HepG2 (cell line): ENCODE measurements around the gene NFIC. TPM values are rescaled to one million over a fixed set of nuclear protein-coding genes. Genes with fewer than 3 reads are reported as not detected.

ENCODE experiments used
- BORCS8-MEF2B ChIP-seq: sonication (generic); formaldehyde crosslinking; IDR thresholded peaks from 2 replicates; pipeline ENCODE4 v1.8.0; 2022; ENCODE audit warnings: mild to moderate bottlenecking, missing genetic modification reagents
- MEIS1 ChIP-seq: sonication (generic); formaldehyde crosslinking; IDR thresholded peaks from 2 replicates; pipeline ENCODE4 v1.9.0; 2021; ENCODE audit warnings: mild to moderate bottlenecking, missing genetic modification reagents, moderate library complexity, borderline replicate concordance
- MLLT10 ChIP-seq: sonication (generic); formaldehyde crosslinking; IDR thresholded peaks from 2 replicates; pipeline ENCODE4 v1.4.0; 2020; ENCODE audit warnings: missing genetic modification reagents
- NKX3-1 ChIP-seq: sonication (generic); formaldehyde crosslinking; IDR thresholded peaks from 2 replicates; pipeline ENCODE4 v1.5.0; 2020; ENCODE audit warnings: missing genetic modification reagents
- PHF21A ChIP-seq: sonication (generic); formaldehyde crosslinking; IDR thresholded peaks from 2 replicates; pipeline ENCODE4 v1.5.0; 2020; ENCODE audit warnings: mild to moderate bottlenecking, missing genetic modification reagents
- RAD21 ChIP-seq: fragments of 450-650 bp; formaldehyde crosslinking; IDR thresholded peaks from 2 replicates; pipeline ENCODE4 v1.5.0; 2020; ENCODE audit warnings: mild to moderate bottlenecking
- RBAK ChIP-seq: sonication (generic); formaldehyde crosslinking; IDR thresholded peaks from 2 replicates; pipeline ENCODE4 v1.5.1; 2020; ENCODE audit warnings: mild to moderate bottlenecking, missing genetic modification reagents
- RELA ChIP-seq: sonication (generic); formaldehyde crosslinking; IDR thresholded peaks from 2 replicates; pipeline ENCODE4 v1.4.0; 2020; ENCODE audit warnings: missing genetic modification reagents
- SMARCE1 ChIP-seq: fragments of 450-650 bp; IDR thresholded peaks from 2 replicates; pipeline ENCODE4 v1.6.1; 2017; ENCODE audit warnings: borderline replicate concordance
- SRF ChIP-seq: IDR thresholded peaks from 2 replicates; pipeline ENCODE4 v1.6.1; 2011; ENCODE audit warnings: mild to moderate bottlenecking, low read depth, low read length, moderate library complexity
- ZBTB7A ChIP-seq: sonication (generic); formaldehyde crosslinking; IDR thresholded peaks from 2 replicates; pipeline ENCODE4 v1.8.0; 2022; ENCODE audit warnings: mild to moderate bottlenecking, missing genetic modification reagents
- ZMAT3 ChIP-seq: sonication (generic); formaldehyde crosslinking; conservative IDR thresholded peaks from 2 replicates; pipeline ENCODE4 v1.7.0; 2021; ENCODE audit warnings: missing genetic modification reagents
- ZNF296 ChIP-seq: sonication (generic); formaldehyde crosslinking; conservative IDR thresholded peaks from 2 replicates; pipeline ENCODE4 v1.5.0; 2020; ENCODE audit warnings: mild to moderate bottlenecking, missing genetic modification reagents
- ZNF547 ChIP-seq: sonication (generic); formaldehyde crosslinking; IDR thresholded peaks from 2 replicates; pipeline ENCODE4 v1.5.1; 2020; ENCODE audit warnings: mild to moderate bottlenecking, missing genetic modification reagents
- ZNF607 ChIP-seq: sonication (generic); formaldehyde crosslinking; IDR thresholded peaks from 2 replicates; pipeline ENCODE4 v1.5.1; 2020; ENCODE audit warnings: missing genetic modification reagents, mild to moderate bottlenecking, borderline replicate concordance
- ZNF724P ChIP-seq: sonication (generic); formaldehyde crosslinking; IDR thresholded peaks from 2 replicates; pipeline ENCODE4 v1.8.0; 2022; ENCODE audit warnings: missing genetic modification reagents, borderline replicate concordance
- ZNF839 ChIP-seq: sonication (generic); formaldehyde crosslinking; IDR thresholded peaks from 2 replicates; pipeline ENCODE4 v1.4.0; 2020; ENCODE audit warnings: missing genetic modification reagents, mild to moderate bottlenecking, borderline replicate concordance
- ZSCAN29 ChIP-seq: sonication (generic); formaldehyde crosslinking; conservative IDR thresholded peaks from 2 replicates; pipeline ENCODE4 v1.4.0; 2020; ENCODE audit warnings: mild to moderate bottlenecking, missing genetic modification reagents
- polyA plus RNA-seq, 8 experiments: library from polyadenylated mRNA; depleted of rRNA in 3 of 8; stranded (reverse) in 7 of 8; unstranded in 1 of 8; fragments of >200 nt; fragmentation: Illumina TruSeq in 4 of 8; extraction: Trizol in 4 of 8; gene quantifications; 2 replicates each; pipeline versions ENCODE4 v1.2.1 to v1.2.3, GENCODE V29; 2011 to 2016; ENCODE audit warnings: low read depth in 4 of 8, missing spikeins in 1 of 8, mixed read lengths in 1 of 8; ENCODE audit not compliant: insufficient read depth in 1 of 8
- total RNA-seq, 5 experiments: library from RNA; depleted of rRNA; stranded (reverse); fragments of >200 nt; fragmentation: Illumina TruSeq; extraction: Trizol; gene quantifications; 2 replicates each; pipeline ENCODE4 v1.2.3, GENCODE V29; 2016; ENCODE audit warnings: low read depth in 1 of 5
- TF ChIP-seq, protein P1 (sequence below): sonication (generic); formaldehyde crosslinking; IDR thresholded peaks from 2 replicates; pipeline ENCODE4 v1.5.0; 2020; ENCODE audit warnings: missing genetic modification reagents
- TF ChIP-seq, protein P2 (sequence below): sonication (generic); formaldehyde crosslinking; IDR thresholded peaks from one replicate; pipeline ENCODE4 v1.5.1; 2020; ENCODE audit warnings: mild to moderate bottlenecking, missing genetic modification reagents; ENCODE audit errors: not compliant biosample characterization
- TF ChIP-seq, protein P3 (sequence below): sonication (generic); formaldehyde crosslinking; IDR thresholded peaks from 2 replicates; pipeline ENCODE4 v1.4.0; 2020; ENCODE audit warnings: missing genetic modification reagents

The NFIC gene
- total and polyA plus RNA-seq, 2 of the 13 experiments (the other 11 are each of a cell fraction or from before 2014, with no cell fraction given) = 1.3 to 2.5 TPM

DNA sequence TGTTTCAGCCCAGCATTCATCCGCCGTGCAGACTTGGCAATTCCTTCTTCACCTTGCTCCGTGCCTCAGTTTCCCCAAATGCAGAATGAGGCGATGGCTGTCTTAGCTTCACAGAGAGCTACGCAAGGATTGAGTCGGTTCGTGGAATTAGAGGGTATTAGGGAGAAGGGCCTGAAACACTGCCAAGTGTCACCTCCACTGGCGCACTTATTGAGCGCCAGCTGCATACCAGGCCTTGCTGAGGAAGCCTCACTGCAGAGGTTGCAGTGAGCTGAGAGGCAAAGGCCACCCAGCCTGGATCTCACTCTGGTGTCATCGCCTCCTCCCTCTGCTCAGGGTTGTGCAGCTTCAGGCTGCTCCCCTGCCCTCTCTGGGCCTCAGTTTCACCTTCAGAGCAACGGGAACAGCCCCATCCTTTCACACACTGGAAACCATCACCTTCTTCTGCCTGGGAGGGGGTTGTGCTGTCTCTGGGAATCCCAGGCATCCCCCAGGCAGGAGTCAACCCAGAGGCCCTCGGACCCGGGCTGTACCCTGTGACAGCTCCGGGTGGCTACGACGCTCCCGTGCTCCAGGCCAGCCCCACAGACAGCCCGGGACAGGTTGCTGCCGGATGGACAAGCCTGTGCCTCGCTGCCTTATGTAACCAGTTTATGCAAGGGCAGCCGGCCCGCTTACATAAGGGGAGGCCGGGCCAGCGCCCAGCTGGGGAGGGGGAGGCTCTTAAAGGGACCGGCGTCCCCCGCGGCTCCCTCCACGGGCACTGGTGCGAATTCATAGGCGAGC, 31.9 kb downstream of the NFIC start (continued):
- no peak for TF ChIP-seq MLLT10
- TF ChIP-seq ZNF839 (CRISPR knock-in tag) = peak; percentile 82; the same call in 1 of the 2 replicates
- TF ChIP-seq, protein P1, sequence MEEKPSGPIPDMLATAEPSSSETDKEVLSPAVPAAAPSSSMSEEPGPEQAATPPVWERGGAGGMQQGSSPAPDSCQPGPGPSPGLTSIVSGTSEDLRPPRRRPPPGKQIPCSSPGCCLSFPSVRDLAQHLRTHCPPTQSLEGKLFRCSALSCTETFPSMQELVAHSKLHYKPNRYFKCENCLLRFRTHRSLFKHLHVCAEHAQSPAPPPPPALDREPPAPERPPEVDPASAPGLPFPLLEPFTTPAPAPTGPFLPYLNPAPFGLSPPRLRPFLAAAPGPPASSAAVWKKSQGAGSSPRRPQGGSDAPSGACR = peak; percentile 66; the same call in 1 of the 2 replicates
- TF ChIP-seq ZNF607 (CRISPR knock-in tag) = peak; percentile 90
- TF ChIP-seq PHF21A = peak; percentile 96
- TF ChIP-seq ZMAT3 (CRISPR knock-in tag) = no peak; the same call in 1 of the 2 replicates
- TF ChIP-seq RBAK (CRISPR knock-in tag) = no peak
- TF ChIP-seq, protein P2, sequence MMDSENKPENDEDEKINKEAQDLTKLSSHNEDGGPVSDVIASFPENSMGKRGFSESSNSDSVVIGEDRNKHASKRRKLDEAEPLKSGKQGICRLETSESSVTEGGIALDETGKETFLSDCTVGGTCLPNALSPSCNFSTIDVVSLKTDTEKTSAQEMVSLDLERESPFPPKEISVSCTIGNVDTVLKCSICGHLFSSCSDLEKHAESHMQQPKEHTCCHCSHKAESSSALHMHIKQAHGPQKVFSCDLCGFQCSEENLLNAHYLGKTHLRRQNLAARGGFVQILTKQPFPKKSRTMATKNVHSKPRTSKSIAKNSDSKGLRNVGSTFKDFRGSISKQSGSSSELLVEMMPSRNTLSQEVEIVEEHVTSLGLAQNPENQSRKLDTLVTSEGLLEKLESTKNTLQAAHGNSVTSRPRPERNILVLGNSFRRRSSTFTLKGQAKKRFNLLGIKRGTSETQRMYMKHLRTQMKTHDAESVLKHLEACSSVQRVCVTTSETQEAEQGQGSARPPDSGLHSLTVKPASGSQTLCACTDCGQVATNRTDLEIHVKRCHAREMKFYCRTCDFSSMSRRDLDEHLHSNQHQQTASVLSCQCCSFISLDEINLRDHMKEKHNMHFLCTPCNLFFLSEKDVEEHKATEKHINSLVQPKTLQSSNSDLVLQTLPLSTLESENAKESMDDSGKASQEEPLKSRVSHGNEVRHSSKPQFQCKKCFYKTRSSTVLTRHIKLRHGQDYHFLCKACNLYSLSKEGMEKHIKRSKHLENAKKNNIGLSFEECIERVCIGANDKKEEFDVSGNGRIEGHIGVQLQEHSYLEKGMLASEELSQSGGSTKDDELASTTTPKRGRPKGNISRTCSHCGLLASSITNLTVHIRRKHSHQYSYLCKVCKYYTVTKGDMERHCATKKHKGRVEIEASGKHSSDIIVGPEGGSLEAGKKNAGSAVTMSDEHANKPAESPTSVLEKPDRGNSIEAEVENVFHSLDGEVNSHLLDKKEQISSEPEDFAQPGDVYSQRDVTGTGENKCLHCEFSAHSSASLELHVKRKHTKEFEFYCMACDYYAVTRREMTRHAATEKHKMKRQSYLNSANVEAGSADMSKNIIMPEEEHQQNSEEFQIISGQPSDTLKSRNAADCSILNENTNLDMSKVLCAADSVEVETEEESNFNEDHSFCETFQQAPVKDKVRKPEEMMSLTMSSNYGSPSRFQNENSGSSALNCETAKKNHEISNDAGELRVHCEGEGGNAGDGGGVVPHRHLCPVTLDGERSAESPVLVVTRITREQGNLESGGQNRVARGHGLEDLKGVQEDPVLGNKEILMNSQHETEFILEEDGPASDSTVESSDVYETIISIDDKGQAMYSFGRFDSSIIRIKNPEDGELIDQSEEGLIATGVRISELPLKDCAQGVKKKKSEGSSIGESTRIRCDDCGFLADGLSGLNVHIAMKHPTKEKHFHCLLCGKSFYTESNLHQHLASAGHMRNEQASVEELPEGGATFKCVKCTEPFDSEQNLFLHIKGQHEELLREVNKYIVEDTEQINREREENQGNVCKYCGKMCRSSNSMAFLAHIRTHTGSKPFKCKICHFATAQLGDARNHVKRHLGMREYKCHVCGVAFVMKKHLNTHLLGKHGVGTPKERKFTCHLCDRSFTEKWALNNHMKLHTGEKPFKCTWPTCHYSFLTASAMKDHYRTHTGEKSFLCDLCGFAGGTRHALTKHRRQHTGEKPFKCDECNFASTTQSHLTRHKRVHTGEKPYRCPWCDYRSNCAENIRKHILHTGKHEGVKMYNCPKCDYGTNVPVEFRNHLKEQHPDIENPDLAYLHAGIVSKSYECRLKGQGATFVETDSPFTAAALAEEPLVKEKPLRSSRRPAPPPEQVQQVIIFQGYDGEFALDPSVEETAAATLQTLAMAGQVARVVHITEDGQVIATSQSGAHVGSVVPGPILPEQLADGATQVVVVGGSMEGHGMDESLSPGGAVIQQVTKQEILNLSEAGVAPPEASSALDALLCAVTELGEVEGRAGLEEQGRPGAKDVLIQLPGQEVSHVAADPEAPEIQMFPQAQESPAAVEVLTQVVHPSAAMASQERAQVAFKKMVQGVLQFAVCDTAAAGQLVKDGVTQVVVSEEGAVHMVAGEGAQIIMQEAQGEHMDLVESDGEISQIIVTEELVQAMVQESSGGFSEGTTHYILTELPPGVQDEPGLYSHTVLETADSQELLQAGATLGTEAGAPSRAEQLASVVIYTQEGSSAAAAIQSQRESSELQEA (CRISPR knock-in tag) = peak; percentile 43
- no peak for TF ChIP-seq ZSCAN29 (CRISPR knock-in tag)
- TF ChIP-seq, protein P3, sequence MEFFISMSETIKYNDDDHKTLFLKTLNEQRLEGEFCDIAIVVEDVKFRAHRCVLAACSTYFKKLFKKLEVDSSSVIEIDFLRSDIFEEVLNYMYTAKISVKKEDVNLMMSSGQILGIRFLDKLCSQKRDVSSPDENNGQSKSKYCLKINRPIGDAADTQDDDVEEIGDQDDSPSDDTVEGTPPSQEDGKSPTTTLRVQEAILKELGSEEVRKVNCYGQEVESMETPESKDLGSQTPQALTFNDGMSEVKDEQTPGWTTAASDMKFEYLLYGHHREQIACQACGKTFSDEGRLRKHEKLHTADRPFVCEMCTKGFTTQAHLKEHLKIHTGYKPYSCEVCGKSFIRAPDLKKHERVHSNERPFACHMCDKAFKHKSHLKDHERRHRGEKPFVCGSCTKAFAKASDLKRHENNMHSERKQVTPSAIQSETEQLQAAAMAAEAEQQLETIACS (CRISPR knock-in tag) = no peak
- 0 out of 2 replicates have a peak, but pooled peaks have one; percentile 52 for TF ChIP-seq NKX3-1 (CRISPR knock-in tag)
- TF ChIP-seq SRF = no peak
- TF ChIP-seq RAD21 (CRISPR knock-in tag) = no peak
- TF ChIP-seq ZNF724P (CRISPR knock-in tag) = peak; percentile 86
- TF ChIP-seq ZNF296 (CRISPR knock-in tag) = no peak
- no peak for TF ChIP-seq SMARCE1
- peak; percentile 69; the same call in 1 of the 2 replicates for TF ChIP-seq BORCS8-MEF2B (CRISPR knock-in tag)
- TF ChIP-seq ZNF547 (CRISPR knock-in tag) = 0 out of 2 replicates have a peak, but pooled peaks have one; percentile 20
- peak; percentile 87 for TF ChIP-seq ZBTB7A (CRISPR knock-in tag)
- peak; percentile 83; the same call in 1 of the 2 replicates for TF ChIP-seq MEIS1 (CRISPR knock-in tag)
- no peak for TF ChIP-seq RELA (CRISPR knock-in tag)
